NCI-H460 (cell line): ENCODE results near the gene WWOX. TPM values are rescaled to one million over a fixed set of nuclear protein-coding genes. Genes with fewer than 3 reads are reported as not detected.
A peak's percentile ranks its signal among the peaks of the same experiment; 100 is the strongest.

ENCODE experiments used
- DNase-seq: peaks from one replicate; pipeline ENCODE4 v3.0.0-alpha.2; 2016; ENCODE audit warnings: low read depth; ENCODE audit errors: extremely low read depth
- total RNA-seq: library from RNA; depleted of rRNA; stranded (reverse); fragments of >200 nt; shearing (Covaris generic); gene quantifications from 2 replicates; pipeline ENCODE4 v1.2.3, GENCODE V29; 2014

WWOX gene
- total RNA-seq, 1 experiment from 2014 or later = 11.1 TPM

- DNase-seq = no peak
Measured at GRCh38 chr16:78218856-78219651, 119.6 kb downstream of the WWOX start.

- DNase-seq = no peak
Measured at GRCh38 chr16:78220571-78220970, 121.1 kb downstream of the WWOX start.

GRCh38 chr16:78221892-78222291 is 122.4 kb downstream of the WWOX start:
- no peak for DNase-seq

GRCh38 chr16:78224342-78224741 is 124.9 kb downstream of the WWOX start:
- no peak for DNase-seq

- no peak for DNase-seq
Measured at GRCh38 chr16:78225919-78226318, 126.5 kb downstream of the WWOX start.

GRCh38 chr16:78227855-78228254 is 128.4 kb downstream of the WWOX start:
- DNase-seq = no peak

- DNase-seq = no peak
Measured at GRCh38 chr16:78228704-78229103, 129.2 kb downstream of the WWOX start.

- no peak for DNase-seq
Measured at GRCh38 chr16:78230832-78231231, 131.4 kb downstream of the WWOX start.

GRCh38 chr16:78235168-78235800 is 135.8 kb downstream of the WWOX start:
- peak; percentile 34 for DNase-seq

- no peak for DNase-seq
Measured at GRCh38 chr16:78235876-78236275, 136.4 kb downstream of the WWOX start.

- no peak for DNase-seq
Measured at GRCh38 chr16:78237841-78238240, 138.4 kb downstream of the WWOX start.

GRCh38 chr16:78240459-78241222 is 141.2 kb downstream of the WWOX start:
- no peak for DNase-seq

GRCh38 chr16:78242239-78242630 is 142.8 kb downstream of the WWOX start:
- no peak for DNase-seq

GRCh38 chr16:78244131-78244895 is 144.9 kb downstream of the WWOX start:
- DNase-seq = no peak

- DNase-seq = no peak
Measured at GRCh38 chr16:78246559-78246958, 147.1 kb downstream of the WWOX start.

- DNase-seq = no peak
Measured at GRCh38 chr16:78249056-78249455, 149.6 kb downstream of the WWOX start.

- DNase-seq = no peak
Measured at GRCh38 chr16:78249832-78250231, 150.4 kb downstream of the WWOX start.

- no peak for DNase-seq
Measured at GRCh38 chr16:78251115-78251514, 151.7 kb downstream of the WWOX start.

GRCh38 chr16:78252757-78253156 is 153.3 kb downstream of the WWOX start:
- no peak for DNase-seq

GRCh38 chr16:78254841-78255240 is 155.4 kb downstream of the WWOX start:
- no peak for DNase-seq
